ENCODE measurements around the gene MYRFL.
"Not testable (repeated sequence)": the region's sequence is repeated elsewhere in the genome, so short reads cannot be mapped to it uniquely, and the experiment has no call there.

Gene MYRFL

GRCh38 chr12:69988481-69989321 is 163.7 kb downstream of the MYRFL start:
- no peak for TF ChIP-seq CTCF (IDR thresholded peaks at IDR 0.05; ENCODE audit: control insufficient read depth, insufficient read depth, low read depth, low read length, missing control alignments)
- DNase-seq (ENCODE audit: low read depth): no peak
- no peak overlapping the region for H3K4me3 ChIP-seq (ENCODE audit: control insufficient read depth, low read depth, low read length)

- no peak for TF ChIP-seq CTCF (IDR thresholded peaks at IDR 0.05; ENCODE audit: control insufficient read depth, insufficient read depth, low read depth, low read length, missing control alignments)
- no peak for DNase-seq (ENCODE audit: low read depth)
- H3K4me3 ChIP-seq (ENCODE audit: control insufficient read depth, low read depth, low read length): no peak overlapping the region
Measured at GRCh38 chr12:69991690-69992288, 166.8 kb downstream of the MYRFL start.

GRCh38 chr12:69993433-69993832 is 168.4 kb downstream of the MYRFL start:
- TF ChIP-seq CTCF (IDR thresholded peaks at IDR 0.05; ENCODE audit: control insufficient read depth, insufficient read depth, low read depth, low read length, missing control alignments): no peak
- no peak overlapping the region for H3K4me3 ChIP-seq (ENCODE audit: control insufficient read depth, low read depth, low read length)
- no peak for DNase-seq (ENCODE audit: low read depth)

- not testable (repeated sequence) for H3K4me3 ChIP-seq (ENCODE audit: control insufficient read depth, low read depth, low read length); DNase-seq (ENCODE audit: low read depth)
Measured at GRCh38 chr12:69994086-69994485, 169.1 kb downstream of the MYRFL start.

GRCh38 chr12:69994724-69995173 is 169.7 kb downstream of the MYRFL start:
- no peak for TF ChIP-seq CTCF (IDR thresholded peaks at IDR 0.05; ENCODE audit: control insufficient read depth, insufficient read depth, low read depth, low read length, missing control alignments)
- DNase-seq (ENCODE audit: low read depth): no peak
- no peak overlapping the region for H3K4me3 ChIP-seq (ENCODE audit: control insufficient read depth, low read depth, low read length)

- no peak for TF ChIP-seq CTCF (IDR thresholded peaks at IDR 0.05; ENCODE audit: control insufficient read depth, insufficient read depth, low read depth, low read length, missing control alignments)
- DNase-seq (ENCODE audit: low read depth): no peak
- H3K4me3 ChIP-seq (ENCODE audit: control insufficient read depth, low read depth, low read length): no peak overlapping the region
Measured at GRCh38 chr12:69996241-69996640, 171.2 kb downstream of the MYRFL start.

GRCh38 chr12:69996722-69997121 is 171.7 kb downstream of the MYRFL start:
- H3K4me3 ChIP-seq (ENCODE audit: control insufficient read depth, low read depth, low read length): no peak overlapping the region
- TF ChIP-seq CTCF (IDR thresholded peaks at IDR 0.05; ENCODE audit: control insufficient read depth, insufficient read depth, low read depth, low read length, missing control alignments): no peak
- DNase-seq (ENCODE audit: low read depth): no peak

All from AG09309 (cell line).